Aorta (tissue), 5 donors: ENCODE data around the gene ABCB8. TPM values are rescaled to one million over a fixed set of nuclear protein-coding genes. Genes with fewer than 3 reads are reported as not detected.

Experiments used
- ATAC-seq: fragments of 200-7000 bp; cut with Tn5 transposase; one replicate; pipeline ENCODE4 v1.9.1; 2022; ENCODE audit warnings: moderate library complexity; ENCODE audit not compliant: low FRiP score
- DNase-seq, 2 donors: peaks; one replicate each; pipeline ENCODE4 v3.0.0-alpha.2; 2020
- H3K27ac ChIP-seq, 2 donors: one replicate each; pipeline ENCODE4 v1.5.1; 2013; ENCODE audit warnings: low read length in 2 of 2, mild to moderate bottlenecking in 2 of 2, moderate library complexity in 2 of 2, control low read depth in 1 of 2, inconsistent platforms in 1 of 2, low read depth in 1 of 2
- H3K27me3 ChIP-seq, 2 donors: one replicate each; pipeline ENCODE4 v1.6.1; 2013; ENCODE audit warnings: control low read depth in 1 of 2, low read length in 1 of 2, mild to moderate bottlenecking in 1 of 2, moderate library complexity in 1 of 2; ENCODE audit not compliant: insufficient read depth in 2 of 2, control insufficient read depth in 1 of 2
- H3K36me3 ChIP-seq, 2 donors: one replicate each; pipeline ENCODE4 v1.6.1; 2013; ENCODE audit warnings: control low read depth in 1 of 2, low read length in 1 of 2, mild to moderate bottlenecking in 1 of 2; ENCODE audit not compliant: insufficient read depth in 2 of 2, control insufficient read depth in 1 of 2
- H3K4me1 ChIP-seq, 2 donors: one replicate each; pipeline ENCODE4 v1.6.1; 2013; ENCODE audit warnings: low read length in 2 of 2, control low read depth in 1 of 2, mild to moderate bottlenecking in 1 of 2, moderate library complexity in 1 of 2; ENCODE audit not compliant: insufficient read depth in 2 of 2, control insufficient read depth in 1 of 2
- H3K4me3 ChIP-seq, 2 donors: one replicate each; pipeline ENCODE4 v1.5.1; 2013; ENCODE audit warnings: low read length in 2 of 2, control low read depth in 1 of 2, mild to moderate bottlenecking in 1 of 2
- H3K9me3 ChIP-seq: one replicate; pipeline ENCODE4 v1.6.1; 2013; ENCODE audit warnings: mild to moderate bottlenecking, low read length; ENCODE audit not compliant: control insufficient read depth
- WGBS, 2 donors: extraction: QIAGEN DNeasy Blood & Tissue Kit; methylation state at CpG; one replicate each; pipeline ENCODE4 v1.1.7; 2013; 5-methylcytosine and 5-hydroxymethylcytosine counted together
- intact Hi-C, 2 donors: fragments of 100-400 bp; cut with DNase I; formaldehyde crosslinking; loops; one replicate each; pipeline versions ENCODE4 v1.14.2 to v1.15.0; 2022
- polyA plus RNA-seq, 2 donors: library from polyadenylated mRNA; stranded (reverse); fragments of 200-250 nt; gene quantifications; one replicate each; pipeline ENCODE4 v1.2.3, GENCODE V29; 2013
- total RNA-seq, 2 donors: library from RNA; stranded (reverse); fragmentation: NEBNext Ultra II Directional; extraction: Animal tissue kit (Norgen Biotek cat#: 25700); gene quantifications; one replicate each; pipeline ENCODE4 v1.2.1, GENCODE V29; 2021
- donor health status: healthy with polysubstance abuse.
- donor health status: Bipolar disorder and iron deficiency.
- donor health status: DM: no; HTN: no; CAD: no.
- donor health status: DM: no; HTN: no; CAD: no.
- donor health status: DM: yes; HTN: yes; CAD: no.

Gene ABCB8
- total and polyA plus RNA-seq, 4 donors, result 5.5 to 39.7 (median 24.7) TPM

- peaks cover 0 to 6% of the 10 kb centered on the region in 2 donors for H3K27me3 ChIP-seq
- no peak overlapping the region for H3K4me3 ChIP-seq
- no peaks in the 10 kb centered on the region for H3K36me3 ChIP-seq
- WGBS, 2 donors, result 19% methylated on average over 28 to 31 of the region's 31 CpGs
- DNase-seq, result peak; percentile 63 to 82
- no peaks in the 10 kb centered on the region for H3K4me1 ChIP-seq
- intact Hi-C loops, result loop anchor here (1.0 to 5.0 kb wide), 2 partner anchors 90 to 91 kb away; no protein-coding TSS in a partner anchor
- H3K9me3 ChIP-seq, result peaks cover 7% of the 10 kb centered on the region
- H3K27ac ChIP-seq, result no peak overlapping the region
- peak; percentile 70 for ATAC-seq
These were observed 39.7 kb upstream of the ABCB8 start for GRCh38 chr7:150988230-150989226.

- intact Hi-C loops, result loop anchor here in 1 of 2 donors (5.0 kb wide), 1 partner anchor 92 kb away; no protein-coding TSS in a partner anchor
- ATAC-seq, result no peak
- H3K27ac ChIP-seq, result no peak overlapping the region
- 47 to 60% methylated on average over 7 of the region's 7 CpGs for WGBS, 2 donors
- no peak for DNase-seq
- H3K9me3 ChIP-seq, result peaks cover 7% of the 10 kb centered on the region
- H3K4me1 ChIP-seq, result no peaks in the 10 kb centered on the region
- H3K36me3 ChIP-seq, result no peaks in the 10 kb centered on the region
- H3K4me3 ChIP-seq, result no peak overlapping the region
- peaks cover 0 to 6% of the 10 kb centered on the region in 2 donors for H3K27me3 ChIP-seq
These were observed 38.8 kb upstream of the ABCB8 start for GRCh38 chr7:150989456-150989855.

DNA sequence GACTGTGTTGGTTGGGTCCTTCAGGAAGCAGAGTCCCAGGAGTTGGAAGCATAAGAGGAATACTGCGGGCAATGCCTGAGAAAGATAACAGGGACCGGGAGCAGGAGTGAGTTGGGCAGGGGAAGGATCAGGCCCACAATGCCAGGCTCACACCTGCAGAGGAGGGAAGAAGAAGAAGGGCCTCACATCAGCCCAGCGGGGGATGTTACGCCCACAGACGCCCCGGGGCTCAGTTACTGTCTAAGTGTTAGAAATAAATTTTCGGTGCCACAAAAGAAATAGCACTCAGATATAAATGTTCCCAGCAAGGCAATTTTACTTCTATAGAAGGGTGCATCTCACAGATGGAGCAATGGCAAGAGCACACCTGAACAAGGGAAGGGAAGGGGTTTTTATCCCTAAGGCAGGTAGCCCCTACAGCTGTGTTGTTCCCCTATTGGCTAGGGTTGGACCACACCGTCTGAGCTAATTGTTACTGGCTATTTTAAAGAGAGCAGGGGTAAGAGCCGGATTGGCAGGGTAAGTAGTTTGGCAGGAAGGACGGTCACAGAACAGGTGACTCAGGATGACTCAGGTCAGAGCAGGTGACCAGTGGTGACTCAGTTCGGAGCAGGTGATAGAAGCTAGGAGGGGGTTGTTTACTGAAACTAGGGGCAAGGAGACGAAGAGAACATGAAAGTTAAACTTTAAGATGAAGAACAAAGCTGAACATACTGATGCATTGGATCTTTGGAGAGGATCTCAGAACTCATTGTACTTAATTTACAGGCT, 37.6 kb upstream of the ABCB8 start, which contains the start of gene NOS3:
NOS3 (plus strand) TSS at position 602 of the 771 bp plus-strand sequence. CDS start 2,787 bp downstream, outside the sequence.
- 93% methylated on average over 12 of the region's 12 CpGs for WGBS, 2 donors
- Histone ChIP-seq H3K27ac (no peak within 1 kb of the TSS), H3K4me1 (no peaks in the 10 kb centered on the region), H3K9me3 (peaks cover 7% of the 10 kb centered on the region), H3K36me3 (no peaks in the 10 kb centered on the region), H3K4me3 (no peak within 1 kb of the TSS), H3K27me3 (peaks cover 0 to 6% of the 10 kb centered on the region in 2 donors)
- DNase-seq (no peak), ATAC-seq (no peak)
- intact Hi-C loops, result no loop called here

DNA sequence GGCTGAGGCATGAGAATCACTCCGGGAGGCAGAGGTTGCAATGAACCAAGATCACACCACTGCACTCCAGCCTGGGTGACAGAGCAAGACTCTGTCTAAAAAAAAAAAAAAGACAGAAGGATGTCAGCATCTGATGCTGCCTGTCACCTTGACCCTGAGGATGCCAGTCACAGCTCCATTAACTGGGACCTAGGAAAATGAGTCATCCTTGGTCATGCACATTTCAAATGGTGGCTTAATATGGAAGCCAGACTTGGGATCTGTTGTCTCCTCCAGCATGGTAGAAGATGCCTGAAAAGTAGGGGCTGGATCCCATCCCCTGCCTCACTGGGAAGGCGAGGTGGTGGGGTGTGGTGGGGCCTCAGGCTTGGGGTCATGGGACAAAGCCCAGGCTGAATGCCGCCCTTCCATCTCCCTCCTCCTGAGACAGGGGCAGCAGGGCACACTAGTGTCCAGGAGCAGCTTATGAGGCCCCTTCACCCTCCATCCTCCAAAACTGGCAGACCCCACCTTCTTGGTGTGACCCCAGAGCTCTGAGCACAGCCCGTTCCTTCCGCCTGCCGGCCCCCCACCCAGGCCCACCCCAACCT, 36.1 kb upstream of the ABCB8 start:
- DNase-seq, result no peak
- no peaks in the 10 kb centered on the region for H3K36me3 ChIP-seq
- no peaks in the 10 kb centered on the region for H3K4me1 ChIP-seq
- no peak overlapping the region for H3K27ac ChIP-seq
- WGBS, 2 donors, result 64 to 67% methylated on average over 6 of the region's 6 CpGs
- ATAC-seq, result no peak
- intact Hi-C loops, result no loop called here
- peaks cover 7% of the 10 kb centered on the region for H3K9me3 ChIP-seq
- H3K27me3 ChIP-seq, result peaks cover 0 to 6% of the 10 kb centered on the region in 2 donors
- no peak overlapping the region for H3K4me3 ChIP-seq

DNA sequence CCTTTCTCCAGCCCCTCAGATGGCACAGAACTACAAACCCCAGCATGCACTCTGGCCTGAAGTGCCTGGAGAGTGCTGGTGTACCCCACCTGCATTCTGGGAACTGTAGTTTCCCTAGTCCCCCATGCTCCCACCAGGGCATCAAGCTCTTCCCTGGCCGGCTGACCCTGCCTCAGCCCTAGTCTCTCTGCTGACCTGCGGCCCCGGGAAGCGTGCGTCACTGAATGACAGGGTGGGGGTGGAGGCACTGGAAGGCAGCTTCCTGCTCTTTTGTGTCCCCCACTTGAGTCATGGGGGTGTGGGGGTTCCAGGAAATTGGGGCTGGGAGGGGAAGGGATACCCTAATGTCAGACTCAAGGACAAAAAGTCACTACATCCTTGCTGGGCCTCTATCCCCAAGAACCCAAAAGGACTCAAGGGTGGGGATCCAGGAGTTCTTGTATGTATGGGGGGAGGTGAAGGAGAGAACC, 35.4 kb upstream of the ABCB8 start:
- intact Hi-C loops, result no loop called here
- peak in 1 of 2 donors; percentile 79 for DNase-seq
- H3K36me3 ChIP-seq, result no peaks in the 10 kb centered on the region
- H3K27me3 ChIP-seq, result peaks cover 0 to 6% of the 10 kb centered on the region in 2 donors
- H3K4me3 ChIP-seq, result no peak overlapping the region
- WGBS, 2 donors, result 43 to 45% methylated on average over 5 of the region's 5 CpGs
- H3K27ac ChIP-seq, result no peak overlapping the region
- no peaks in the 10 kb centered on the region for H3K4me1 ChIP-seq
- peaks cover 7% of the 10 kb centered on the region for H3K9me3 ChIP-seq
- peak; percentile 28 for ATAC-seq

DNA sequence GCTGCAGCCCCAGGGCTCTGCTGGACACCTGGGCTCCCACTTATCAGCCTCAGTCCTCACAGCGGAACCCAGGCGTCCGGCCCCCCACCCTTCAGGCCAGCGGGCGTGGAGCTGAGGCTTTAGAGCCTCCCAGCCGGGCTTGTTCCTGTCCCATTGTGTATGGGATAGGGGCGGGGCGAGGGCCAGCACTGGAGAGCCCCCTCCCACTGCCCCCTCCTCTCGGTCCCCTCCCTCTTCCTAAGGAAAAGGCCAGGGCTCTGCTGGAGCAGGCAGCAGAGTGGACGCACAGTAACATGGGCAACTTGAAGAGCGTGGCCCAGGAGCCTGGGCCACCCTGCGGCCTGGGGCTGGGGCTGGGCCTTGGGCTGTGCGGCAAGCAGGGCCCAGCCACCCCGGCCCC, 34.7 kb upstream of the ABCB8 start:
- H3K4me3 ChIP-seq, result no peak overlapping the region
- peaks cover 0 to 2% of the 10 kb centered on the region in 2 donors for H3K27me3 ChIP-seq
- DNase-seq, result peak in 1 of 2 donors; percentile 79
- no peaks in the 10 kb centered on the region for H3K4me1 ChIP-seq
- peak; percentile 71 for ATAC-seq
- intact Hi-C loops, result no loop called here
- peaks cover 7% of the 10 kb centered on the region for H3K9me3 ChIP-seq
- 94% methylated on average over 14 of the region's 14 CpGs for WGBS, 2 donors
- H3K36me3 ChIP-seq, result no peaks in the 10 kb centered on the region
- no peak overlapping the region for H3K27ac ChIP-seq

DNA sequence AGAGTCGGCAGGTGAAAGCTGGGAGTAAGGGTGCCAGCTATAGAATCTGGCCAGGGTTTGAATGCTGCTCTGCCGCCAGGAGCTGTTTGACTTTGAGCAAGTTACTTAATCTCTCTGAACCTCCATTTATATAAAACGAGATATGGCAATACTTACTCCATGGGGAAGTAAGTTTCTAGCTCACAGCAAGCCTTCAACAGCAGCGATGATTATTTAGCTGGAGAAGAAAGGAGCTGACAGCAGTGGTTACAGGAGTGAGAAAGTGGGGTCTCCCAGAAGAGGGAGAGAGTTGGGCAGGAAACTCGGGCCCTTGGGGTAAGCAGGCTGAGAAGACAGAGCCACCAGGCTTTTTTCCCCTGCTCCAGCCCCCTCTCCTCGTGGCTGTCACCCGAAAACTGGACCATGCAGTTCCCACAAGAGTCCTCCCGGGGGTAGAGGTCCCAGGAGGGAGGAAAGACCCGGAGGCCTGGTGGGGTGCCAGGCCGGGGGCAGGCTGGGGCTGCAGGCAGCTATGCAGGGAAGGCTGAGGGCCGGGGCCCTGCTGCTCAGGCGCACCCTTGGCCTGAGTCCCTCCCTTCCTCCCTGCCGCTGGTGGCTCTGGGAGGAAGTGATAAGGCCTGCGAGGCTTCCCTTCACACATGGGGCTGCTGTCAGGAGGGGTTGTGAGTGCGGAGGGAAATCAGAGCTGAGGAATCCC, 34.0 kb upstream of the ABCB8 start:
- Histone ChIP-seq H3K4me1 (no peaks in the 10 kb centered on the region), H3K27me3 (peaks cover 0 to 2% of the 10 kb centered on the region in 2 donors), H3K36me3 (no peaks in the 10 kb centered on the region), H3K9me3 (peaks cover 6% of the 10 kb centered on the region), H3K4me3 (no peak overlapping the region), H3K27ac (no peak overlapping the region)
- intact Hi-C loops, result no loop called here
- DNase-seq (no peak), ATAC-seq (peak; percentile 45)
- 50 to 54% methylated on average over 15 of the region's 15 CpGs for WGBS, 2 donors
